C4-2B (cell line): ENCODE data around the gene MET.

Experiments
- CTCF ChIP-seq: fragments of 450-650 bp; conservative IDR thresholded peaks from 2 replicates; pipeline ENCODE4 v1.5.1; 2017; ENCODE audit warnings: mild to moderate bottlenecking
- ZFX ChIP-seq: fragments of 450-650 bp; IDR thresholded peaks from 2 replicates; pipeline ENCODE4 v1.6.1; 2017

DNA sequence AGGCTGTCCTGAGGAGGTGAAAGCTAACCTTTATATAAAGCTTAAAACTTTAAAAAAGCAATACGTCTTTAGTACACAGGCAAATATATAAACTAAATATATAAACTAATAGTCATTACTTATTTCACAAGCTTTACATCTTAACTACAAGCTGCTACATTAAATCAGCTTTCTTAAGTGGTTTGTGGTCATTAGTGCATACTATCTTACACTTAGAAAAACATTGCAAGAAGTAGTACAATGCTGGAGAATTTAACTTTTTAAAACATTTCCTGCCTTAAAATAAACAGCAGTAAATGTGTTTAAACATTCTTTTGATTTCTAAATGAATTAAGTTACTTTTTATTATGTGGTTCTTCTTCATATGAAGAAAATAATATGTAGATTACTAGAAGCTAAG lies 36.3 kb downstream of the MET start:
- no peak for TF ChIP-seq CTCF
- no peak for TF ChIP-seq ZFX
